Activated CD8-positive, alpha-beta memory T cell treated with anti-CD3 and anti-CD28 coated beads, Interleukin-2, amount 50 U/mL, for 24 hours (primary cell): ENCODE measurements around the gene MYOG.

Experiments
- DNase-seq: peaks from one replicate; pipeline ENCODE4 v3.0.0-alpha.2; 2020; ENCODE audit errors: extremely low read depth

MYOG gene

DNA sequence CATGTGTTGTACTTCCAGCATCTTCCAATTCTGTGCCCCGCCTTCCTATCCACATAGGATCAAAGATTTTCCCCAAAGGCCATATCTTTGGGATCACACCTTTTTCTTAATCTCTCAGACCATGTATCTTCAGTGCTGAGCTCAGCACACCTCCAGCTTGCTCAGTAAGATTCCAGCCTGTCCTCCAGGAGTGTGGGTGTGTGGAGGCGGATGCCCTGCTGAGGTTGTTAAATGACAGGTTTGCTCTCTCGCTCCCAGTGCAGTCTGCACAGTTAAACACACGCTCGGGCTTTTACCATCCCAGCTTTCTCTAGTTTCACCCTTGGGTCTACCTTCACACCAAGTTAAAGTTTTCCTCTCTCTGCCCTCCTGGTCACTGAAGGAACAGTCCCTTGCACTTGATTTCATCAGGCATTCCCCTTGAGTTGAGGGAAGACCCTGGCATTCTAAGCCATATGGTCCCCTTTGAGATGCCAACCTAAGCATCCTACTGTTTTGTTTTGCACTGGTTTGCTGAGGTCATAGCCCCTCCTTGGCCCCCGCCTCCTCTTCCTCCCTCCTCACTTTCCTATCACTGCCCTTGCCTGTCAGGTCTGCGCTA is 13.7 kb downstream of the MYOG start:
- no peak for DNase-seq

DNA sequence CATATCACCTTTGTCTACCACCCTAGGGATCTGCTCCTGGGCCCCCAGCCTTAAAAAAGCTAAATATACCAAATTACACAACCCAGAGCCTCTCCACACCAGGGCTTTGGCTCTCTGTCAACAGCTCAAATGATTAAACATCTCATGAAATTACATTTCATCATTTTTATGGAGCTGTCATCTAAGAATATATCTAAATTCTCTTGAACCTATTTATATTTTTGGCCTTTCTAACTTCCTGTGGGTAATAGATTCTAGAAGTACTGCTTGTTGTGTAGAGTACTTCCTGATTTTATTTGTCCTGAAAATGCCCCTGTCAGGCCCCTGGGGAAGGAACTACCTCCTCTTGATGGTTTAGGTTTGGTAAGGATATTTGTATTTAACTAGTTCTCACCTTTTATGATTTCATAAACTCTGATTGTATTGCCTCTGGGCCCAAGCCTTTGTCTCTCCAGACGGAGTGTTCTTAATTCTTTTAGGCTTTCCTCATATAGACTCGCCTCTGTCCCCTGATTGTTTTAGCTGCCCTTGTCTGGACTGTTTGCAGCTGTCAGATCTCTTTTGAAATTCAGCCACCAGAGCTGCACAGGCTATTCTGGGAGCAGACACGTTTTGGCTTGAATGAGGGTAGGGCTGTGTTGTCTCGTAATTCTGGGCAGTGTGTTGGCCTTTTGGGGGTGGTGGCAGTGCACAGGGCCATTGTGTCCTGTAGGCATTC is 16.6 kb downstream of the MYOG start:
- no peak for DNase-seq

DNA sequence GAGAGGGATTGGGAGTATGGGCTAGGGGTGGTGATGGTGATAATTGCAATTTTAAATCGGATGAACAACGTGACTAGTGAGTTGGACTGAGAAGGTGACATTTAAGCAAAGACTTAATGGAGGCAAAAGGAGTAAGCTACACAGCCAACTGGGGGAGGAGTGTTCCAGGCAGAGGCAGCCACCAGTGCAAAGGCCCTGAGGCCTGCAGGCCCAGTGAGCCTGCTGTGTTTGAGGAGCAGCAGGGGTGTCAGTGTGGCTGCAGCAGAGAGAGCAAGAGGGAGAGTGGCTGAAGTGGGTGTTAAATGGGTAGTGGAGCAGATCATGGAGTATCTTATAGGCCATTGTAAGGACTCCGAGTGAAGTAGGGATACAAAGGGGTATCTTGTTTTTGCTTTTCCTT is 18.8 kb downstream of the MYOG start:
- DNase-seq: no peak

DNA sequence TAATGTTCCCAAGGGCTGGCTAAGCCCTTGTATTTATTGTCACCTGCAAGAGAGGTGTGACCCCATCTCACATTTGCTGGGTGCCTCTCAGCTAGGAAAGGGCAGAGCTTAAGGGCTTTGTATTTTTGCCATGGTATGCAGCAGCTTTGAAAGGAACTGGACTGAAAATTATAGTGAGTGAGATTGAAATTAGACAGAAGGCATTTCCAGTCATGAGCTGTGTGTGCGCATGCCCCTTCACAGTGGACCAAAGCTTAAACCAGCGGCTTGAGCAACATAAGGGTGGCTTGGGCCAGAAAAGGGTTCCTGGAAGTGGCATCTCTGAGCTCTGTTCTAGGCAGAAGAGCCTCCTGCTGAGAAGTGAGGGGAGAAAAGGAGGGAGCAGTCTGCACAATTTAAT is 19.8 kb downstream of the MYOG start:
- DNase-seq: no peak

DNA sequence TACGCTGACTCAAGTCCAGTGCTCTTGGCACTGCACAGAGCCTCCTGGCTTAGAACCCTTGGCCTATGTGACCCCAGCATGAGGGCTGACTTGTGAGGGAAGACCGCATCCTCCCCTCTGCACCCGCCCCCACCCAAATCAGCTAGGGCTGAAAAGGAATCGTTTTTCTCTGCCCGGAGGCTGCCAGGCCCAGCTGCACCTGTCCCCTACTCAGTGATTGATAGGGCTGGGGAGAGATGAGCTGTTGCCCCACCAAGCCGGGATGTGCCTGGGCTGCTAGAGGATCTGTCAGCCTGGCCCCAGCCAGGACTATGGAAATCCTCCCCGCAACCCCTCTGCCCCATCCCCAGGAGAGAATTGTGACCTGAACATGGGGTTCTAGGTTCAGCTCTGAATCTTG is 20.6 kb downstream of the MYOG start:
- no peak for DNase-seq

DNA sequence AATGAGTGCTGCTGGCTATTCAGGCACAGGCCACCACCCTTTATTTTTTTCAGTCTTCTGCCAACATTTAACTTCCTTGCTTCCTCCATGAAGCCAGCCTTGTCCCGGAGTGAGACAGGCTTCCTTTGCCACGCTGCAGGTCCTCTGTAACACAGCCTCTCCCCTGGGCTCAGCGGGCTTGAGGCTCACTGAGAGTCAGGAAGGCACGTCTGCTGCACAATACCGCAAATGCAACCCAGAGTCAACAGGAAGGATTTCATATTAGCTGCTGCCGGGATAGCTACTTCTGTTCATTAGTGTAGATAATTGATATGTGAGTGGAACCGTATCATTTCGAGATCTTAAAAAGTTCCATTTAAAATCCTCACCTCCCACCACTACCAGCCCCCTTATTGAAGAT is 22.5 kb downstream of the MYOG start:
- DNase-seq: no peak

DNA sequence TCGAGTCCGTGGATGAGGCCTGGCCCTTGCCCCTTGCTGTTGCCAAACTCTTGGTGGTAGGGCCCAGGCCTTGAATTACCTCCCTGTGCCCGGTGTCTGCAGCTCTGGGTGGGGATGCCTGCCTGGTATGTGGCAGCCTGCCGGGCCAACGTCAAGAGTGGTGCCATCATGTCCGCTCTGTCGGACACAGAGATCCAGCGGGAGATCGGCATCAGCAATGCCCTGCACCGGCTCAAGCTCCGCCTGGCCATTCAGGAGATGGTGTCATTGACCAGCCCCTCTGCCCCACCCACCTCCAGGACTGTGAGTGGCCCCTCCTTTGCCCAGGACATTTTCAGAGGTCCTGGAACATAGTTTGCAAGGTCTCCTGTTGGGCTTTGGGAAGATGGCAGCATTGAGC is 25.7 kb downstream of the MYOG start:
- no peak for DNase-seq

DNA sequence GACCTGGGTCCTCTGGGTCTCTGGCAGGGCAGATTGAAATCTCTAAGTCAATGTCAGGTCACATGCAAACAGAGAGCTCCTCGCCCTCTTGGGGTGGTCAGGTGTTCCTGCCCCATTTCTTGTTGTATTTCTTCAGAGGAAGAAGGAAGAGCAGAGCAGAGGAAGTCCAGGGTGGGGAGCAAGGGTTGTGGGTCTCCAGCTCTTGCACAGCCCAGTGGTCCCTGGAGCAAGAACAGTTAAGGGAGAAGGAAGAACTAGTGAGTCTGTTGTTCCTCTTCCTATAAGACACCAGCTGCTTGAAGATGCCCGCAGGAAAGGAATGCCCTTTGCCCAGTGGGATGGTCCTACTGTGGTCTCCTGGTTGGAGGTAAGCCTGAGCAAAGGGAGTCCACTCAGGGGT is 26.3 kb downstream of the MYOG start:
- DNase-seq: no peak

DNA sequence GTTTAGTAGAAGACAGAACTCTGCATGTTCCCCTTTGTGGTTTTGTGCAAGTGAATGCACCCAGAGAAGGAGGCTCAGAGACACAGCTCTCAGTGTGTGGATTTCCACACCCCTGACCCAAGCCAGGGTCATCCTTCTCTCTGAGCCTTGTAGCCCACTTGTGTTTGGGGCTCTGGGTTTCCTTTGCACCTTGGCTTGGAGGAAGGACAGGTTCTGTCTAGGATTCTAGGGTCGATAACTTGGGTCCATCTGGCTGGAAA is 27.2 kb downstream of the MYOG start:
- no peak for DNase-seq

DNA sequence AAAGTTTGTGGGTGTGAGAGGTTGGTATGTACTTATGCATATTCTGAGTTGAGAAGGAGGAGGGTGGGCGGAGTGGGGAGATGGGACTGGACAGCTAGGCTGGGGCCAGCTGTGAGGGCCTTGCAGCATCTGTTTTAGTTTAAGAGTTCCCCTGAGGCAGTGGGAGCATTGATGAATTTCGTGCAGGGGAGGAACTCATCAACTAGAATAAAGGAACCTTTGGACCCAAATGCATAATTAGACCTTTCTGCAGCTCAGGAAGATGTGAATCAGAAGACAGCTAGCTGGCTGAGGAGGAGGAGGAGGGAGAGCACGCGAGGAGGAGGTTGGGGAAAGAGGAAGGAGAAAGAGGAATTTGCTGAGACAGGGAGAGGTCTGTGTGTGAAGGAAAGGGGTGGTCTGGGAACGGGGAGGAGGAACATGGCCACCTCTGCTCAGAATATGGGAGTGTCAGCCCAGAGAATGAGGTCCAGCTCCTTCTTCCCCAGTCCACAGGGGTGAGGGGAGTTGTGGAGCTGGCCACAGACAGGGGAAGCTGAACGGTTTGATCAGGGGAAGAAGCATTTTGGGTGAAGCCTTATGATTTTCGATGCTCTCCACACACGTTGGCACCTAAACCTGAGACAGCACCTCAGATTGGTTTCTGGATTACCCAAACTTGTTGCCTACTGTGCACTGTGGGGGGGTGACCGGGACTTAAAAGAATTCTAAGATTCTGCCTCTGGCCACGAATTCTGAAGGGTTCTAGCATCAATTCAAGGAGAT is 27.7 kb downstream of the MYOG start:
- no peak for DNase-seq

DNA sequence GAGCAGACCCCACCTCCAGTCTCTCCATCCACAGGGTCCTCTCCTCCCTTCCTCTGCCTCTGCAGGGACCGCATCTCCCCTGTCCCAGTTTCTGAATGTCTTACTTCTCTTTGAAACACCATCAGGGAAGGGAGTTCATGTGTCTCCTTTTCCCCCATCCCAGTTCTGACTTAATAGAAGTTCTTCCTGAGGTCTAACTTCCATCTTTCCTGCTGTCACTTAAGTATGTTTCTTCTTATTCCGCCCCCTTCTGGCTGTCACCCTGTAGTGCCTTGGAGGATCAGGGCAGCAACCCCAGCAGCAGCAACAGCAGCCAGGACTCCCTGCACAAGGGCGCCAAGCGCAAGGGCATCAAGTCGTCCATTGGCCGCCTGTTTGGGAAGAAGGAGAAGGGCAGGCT is 29.3 kb downstream of the MYOG start:
- no peak for DNase-seq

DNA sequence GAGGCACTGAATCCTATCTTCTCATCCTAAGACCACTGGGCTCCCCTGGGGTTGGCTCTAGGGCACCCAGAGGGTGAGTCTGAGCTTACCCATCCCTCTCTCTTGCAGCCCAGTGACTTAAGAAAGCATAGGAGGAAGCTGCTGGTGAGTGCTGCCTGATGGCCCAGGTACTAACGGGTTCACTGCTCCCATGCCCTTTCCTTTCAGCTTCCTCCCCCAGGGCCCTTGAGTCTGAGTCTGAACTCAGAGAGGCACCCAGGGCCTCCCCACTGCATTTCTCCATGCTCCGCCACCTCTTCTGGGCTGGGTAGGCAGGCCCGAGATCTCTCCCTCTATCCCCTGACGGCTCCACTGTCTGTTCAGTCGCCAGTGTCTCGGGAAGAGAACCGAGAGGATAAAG is 29.8 kb downstream of the MYOG start:
- no peak for DNase-seq

DNA sequence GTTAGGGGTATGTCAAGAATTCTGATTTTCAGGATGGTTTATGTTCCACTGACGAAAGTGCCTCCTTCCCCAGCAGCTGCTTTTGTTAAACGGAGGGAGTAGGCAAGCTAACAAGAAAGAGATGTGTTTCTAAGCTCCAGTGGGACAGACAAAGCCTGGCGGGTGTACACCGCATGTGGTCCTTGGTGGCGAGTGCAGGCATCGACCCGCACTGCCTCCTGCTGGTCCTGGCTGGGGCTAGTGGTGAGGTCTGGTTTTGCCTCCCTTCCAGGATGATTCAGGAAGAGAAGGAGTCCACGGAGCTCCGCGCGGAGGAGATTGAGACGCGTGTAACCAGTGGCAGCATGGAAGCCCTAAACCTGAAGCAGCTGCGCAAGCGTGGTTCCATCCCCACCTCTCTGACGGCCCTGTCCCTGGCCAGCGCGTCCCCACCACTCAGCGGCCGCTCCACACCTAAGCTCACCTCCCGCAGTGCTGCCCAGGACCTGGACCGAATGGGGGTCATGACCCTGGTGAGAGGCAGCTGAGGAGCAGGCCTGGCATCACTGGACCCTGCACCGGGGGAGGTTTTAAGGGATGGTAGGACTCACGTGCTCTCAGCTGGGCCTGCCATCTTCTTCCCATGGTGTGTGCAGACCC is 30.5 kb downstream of the MYOG start:
- no peak for DNase-seq

DNA sequence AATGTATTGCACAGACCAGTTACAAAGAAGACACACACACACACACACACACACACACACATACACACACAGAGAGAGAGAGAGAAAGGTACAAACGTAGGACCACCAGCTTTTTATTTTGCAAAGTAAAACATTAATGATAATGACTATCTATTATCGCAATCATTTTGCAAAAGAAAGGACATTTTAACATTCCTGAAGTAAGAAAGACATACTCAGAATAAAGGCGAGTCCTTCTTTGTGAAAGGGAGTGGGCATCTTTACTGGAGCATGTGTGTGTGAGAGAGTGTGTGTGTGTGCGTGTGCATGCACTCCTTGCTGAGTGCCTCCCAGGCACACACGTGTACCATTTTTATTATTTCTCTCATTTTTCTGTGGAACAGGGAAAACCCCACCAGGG is 31.2 kb downstream of the MYOG start:
- no peak for DNase-seq

DNA sequence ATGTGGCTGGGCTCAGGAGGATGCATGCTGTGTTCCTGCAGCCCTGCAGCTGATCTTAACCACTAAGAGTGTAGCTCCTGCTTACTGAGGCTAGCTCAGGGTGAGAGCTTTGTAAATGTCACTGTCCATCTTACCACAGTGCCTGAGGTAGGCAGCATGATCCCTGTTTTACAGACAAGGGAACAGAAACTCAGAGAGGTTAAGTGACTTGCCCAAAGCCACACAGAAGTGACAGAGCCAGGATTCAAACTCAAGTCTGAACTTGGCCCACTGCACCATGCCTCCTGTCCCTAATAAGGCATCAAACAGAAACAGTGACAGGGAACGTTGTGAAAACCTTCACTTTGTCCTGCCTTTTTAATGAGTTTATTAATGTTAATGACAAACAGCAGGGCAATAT is 31.6 kb downstream of the MYOG start:
- no peak for DNase-seq

DNA sequence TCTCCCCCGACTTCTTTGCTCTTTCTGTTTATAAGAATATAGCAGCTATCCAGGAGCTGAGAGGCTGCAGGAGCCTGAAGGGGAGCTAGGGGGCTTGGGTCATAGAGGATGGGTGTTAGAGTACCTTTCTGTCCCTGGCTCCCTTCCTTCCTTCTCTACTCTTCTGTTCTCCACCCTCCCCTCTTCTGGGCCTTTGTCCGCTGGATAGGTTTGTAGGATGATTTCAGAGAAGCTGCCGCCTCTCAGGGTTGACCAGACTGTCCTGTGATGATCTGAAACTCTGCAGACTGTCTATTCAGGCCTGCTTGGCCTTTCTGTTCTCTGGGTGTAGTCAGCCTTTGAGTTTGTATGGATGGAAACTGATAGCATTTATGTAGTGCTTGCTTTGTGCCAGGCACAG is 33.2 kb downstream of the MYOG start:
- DNase-seq: no peak

DNA sequence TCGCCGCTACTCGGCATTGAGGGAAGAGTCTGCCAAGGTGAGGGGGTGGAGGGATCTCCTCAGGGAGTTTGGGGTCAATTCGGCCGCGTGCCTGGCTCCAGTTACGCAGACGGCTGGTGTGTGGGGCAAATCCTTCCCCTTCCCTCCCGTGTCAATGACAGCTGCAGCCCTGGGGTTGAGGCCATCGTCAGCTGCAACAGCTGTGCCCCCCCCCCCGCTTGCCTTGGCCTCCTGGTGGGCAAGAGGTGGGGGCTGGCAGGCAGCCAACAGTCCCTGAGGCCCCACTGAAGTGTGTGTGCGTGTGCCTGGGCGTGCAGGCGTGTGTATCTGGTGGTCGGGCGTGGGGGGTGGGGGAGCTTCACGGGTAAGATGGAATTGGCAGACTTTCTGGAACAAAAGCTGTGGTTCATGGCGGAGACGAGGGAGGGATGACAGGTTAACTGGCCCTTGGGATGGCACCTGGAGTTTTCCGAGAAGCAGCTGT is 33.9 kb downstream of the MYOG start:
- DNase-seq: no peak

DNA sequence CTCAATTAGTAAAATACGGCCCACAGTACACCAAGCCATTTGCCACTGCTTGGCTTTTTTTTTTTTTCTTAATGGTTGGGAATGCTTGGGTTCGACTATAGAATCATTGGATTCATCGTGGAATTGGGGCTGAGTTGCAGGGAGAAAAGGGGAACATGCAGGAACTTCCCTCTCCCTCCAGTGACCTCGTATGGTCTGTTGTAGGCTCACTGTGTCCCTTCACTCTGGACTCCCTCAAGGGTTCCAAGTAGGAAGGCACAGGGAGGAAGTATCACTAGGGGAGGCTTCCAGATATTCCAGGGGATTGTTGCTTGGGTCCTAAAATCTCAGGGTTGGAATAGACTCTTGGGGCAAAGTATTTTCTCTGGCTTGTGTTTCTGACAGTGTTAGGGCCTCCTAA is 35.0 kb downstream of the MYOG start:
- no peak for DNase-seq

DNA sequence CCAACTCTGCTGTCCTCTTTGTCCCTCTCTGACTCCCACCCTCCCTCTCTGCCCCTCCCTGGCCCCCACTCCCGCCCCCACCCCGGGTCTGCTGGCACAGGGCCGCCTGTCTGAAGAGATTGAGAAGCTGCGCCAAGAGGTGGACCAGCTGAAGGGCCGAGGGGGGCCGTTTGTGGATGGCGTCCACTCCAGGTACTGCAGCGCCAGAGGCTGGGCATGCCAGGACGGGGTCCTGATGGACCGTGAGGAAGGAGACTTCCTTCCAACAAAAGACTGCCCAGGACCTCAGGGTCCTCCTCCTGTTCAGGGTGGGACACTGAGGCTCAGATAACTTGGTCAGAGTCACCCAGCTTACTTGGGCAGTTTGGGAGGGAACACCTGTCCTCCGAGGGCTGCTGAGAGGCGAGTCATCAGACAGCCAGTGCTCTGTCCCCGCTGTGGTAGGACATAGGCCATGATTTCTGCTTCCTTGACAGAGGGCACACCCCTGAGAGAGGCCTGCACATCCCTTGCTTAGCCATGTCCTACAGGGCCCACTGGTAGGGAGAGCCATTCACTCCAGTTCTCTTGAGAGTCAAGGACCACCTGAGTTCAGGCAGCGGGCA is 36.1 kb downstream of the MYOG start:
- no peak for DNase-seq

DNA sequence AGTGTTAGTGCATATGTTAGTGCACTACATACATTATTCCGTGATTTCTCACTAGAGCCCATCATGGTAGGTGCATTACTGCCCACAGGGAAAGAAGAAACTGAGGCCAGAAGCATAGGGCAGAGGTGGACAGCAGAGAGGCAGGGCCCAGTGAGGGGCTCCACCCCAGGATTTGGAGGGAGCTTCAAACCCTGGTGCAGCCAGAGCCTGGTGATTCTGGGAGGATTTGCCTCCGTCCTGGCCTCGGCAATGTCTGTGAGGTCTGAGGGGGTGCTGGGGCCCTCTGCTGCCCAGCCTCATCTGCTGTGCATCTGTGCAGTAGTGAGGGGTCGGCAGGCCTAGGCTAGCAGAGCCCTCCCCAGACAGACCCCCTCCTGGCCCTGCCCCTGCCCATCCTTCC is 36.7 kb downstream of the MYOG start:
- DNase-seq: no peak

DNA sequence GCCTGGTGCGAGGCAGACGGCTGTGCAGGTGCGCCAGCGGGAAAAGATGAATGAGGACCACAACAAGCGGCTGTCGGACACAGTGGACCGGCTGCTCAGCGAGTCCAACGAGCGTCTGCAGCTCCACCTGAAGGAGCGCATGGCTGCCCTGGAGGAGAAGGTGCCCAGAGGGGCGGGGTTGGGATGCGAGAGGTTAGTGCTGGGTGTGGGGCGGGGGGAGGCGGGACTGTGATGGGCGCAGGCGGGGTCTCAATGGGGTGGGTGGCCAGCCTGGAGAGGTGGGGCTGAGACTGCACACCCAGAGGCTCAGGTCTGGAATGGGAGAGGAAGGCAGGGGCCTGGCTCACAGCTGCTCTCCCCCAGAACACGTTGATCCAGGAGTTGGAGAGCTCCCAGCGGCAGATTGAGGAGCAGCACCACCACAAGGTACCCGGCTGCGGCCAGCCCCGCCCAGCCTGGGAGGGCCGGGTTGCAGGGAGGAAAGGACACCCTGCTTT is 37.2 kb downstream of the MYOG start:
- DNase-seq: no peak

DNA sequence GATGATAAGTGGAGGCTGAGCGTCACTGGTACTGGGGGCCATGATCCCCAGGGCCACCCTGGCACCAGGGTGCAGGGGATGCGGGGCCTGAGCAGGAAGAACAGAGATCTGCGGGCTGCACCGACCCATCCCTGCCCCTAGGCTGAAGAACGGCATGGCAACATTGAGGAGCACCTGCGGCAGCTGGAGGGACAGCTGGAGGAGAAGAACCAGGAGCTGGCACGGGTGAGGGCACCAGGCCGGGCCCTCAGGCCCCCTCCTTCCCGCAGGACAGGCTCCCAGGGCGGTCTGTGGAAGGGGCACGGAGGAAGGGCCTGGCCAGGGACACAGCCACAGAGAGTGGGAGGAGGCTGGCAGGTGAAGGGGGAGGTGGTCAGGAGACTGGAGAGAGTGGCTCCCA is 37.7 kb downstream of the MYOG start:
- no peak for DNase-seq
